ENCODE measurements around the gene ADTRP.

DNA sequence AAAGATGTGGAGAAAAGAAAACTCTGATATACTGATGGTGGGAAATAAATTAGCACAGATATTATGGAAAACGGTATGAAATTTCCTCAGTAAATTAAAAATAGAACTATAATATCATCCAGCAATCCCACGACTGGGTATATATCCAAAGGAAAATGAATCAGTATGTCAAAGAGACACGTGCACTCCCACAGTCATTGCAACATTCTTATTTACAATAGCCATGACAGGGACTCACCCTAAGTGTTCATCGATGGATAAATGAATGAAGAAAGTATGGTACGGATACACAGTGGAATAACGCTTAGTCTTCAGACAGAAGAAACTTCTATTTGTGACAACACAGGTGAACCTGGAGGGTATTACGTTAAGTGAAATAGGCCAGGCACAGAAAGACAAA is 5.7 kb upstream of the ADTRP start:
- no peak for TF ChIP-seq ZFP30 (CRISPR knock-in tag; IDR thresholded peaks at IDR 0.05)
- no peak for TF ChIP-seq BACH2 (CRISPR knock-in tag; IDR thresholded peaks at IDR 0.05; ENCODE audit: borderline replicate concordance)
- TF ChIP-seq OSR1 (CRISPR knock-in tag; IDR thresholded peaks at IDR 0.05): no peak
- TF ChIP-seq ZNF8 (CRISPR knock-in tag; IDR thresholded peaks at IDR 0.05): no peak

All from SK-N-SH treated with all-trans-retinoic acid at 6 μM for 48 hours (cell line).